Sigmoid colon (tissue), 4 donors: Measurements from ENCODE around the gene PLEKHM2.

Experiments used
- POLR2A ChIP-seq, 2 donors: fragments of 450-650 bp; IDR thresholded peaks; one replicate each; pipeline ENCODE4 v1.6.1; 2016; ENCODE audit warnings: antibody characterized with exemption in 2 of 2, mild to moderate bottlenecking in 2 of 2, moderate library complexity in 2 of 2
- POLR2AphosphoS5 ChIP-seq, 4 donors: sonication (generic); formaldehyde crosslinking; IDR thresholded peaks; one replicate each; pipeline ENCODE4 v1.6.1; 2017; ENCODE audit warnings: antibody characterized with exemption in 4 of 4
- TF ChIP-seq, protein P1 (sequence below), 4 experiments: fragments of 450-650 bp in 3 of 4; fragments of 200-600 bp in 1 of 4; IDR thresholded peaks; one replicate each; pipeline ENCODE4 v1.5.1; 2016 to 2019; ENCODE audit warnings: antibody characterized with exemption in 4 of 4, mild to moderate bottlenecking in 3 of 4, moderate library complexity in 2 of 4

DNA sequence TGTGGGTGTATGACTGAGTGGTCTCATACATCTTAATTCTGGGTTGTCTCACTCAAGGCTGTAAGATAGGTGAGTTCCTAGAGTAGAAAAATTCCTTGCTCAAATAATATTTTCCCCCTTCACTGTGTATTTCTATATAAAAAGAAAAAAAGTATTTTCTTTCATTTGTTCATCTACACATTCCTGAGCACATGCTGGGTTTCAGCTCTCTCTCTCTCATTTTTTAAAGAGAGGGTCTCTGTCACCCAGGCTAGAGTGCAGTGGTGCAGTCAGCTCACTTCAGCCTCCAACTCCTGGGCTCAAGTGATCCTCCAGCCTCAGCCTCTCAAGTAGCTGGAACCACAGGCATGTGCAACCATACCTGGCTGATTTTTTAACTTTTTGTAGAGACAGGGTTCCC, 44.9 kb upstream of the PLEKHM2 start:
- TF ChIP-seq POLR2AphosphoS5 (IDR thresholded peaks at IDR 0.05) (no peak), POLR2A (IDR thresholded peaks at IDR 0.05) (no peak)
- TF ChIP-seq, protein P1, sequence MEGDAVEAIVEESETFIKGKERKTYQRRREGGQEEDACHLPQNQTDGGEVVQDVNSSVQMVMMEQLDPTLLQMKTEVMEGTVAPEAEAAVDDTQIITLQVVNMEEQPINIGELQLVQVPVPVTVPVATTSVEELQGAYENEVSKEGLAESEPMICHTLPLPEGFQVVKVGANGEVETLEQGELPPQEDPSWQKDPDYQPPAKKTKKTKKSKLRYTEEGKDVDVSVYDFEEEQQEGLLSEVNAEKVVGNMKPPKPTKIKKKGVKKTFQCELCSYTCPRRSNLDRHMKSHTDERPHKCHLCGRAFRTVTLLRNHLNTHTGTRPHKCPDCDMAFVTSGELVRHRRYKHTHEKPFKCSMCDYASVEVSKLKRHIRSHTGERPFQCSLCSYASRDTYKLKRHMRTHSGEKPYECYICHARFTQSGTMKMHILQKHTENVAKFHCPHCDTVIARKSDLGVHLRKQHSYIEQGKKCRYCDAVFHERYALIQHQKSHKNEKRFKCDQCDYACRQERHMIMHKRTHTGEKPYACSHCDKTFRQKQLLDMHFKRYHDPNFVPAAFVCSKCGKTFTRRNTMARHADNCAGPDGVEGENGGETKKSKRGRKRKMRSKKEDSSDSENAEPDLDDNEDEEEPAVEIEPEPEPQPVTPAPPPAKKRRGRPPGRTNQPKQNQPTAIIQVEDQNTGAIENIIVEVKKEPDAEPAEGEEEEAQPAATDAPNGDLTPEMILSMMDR (IDR thresholded peaks at IDR 0.05): no peak
